Kidney glomerular epithelial cell (primary cell): Measurements from ENCODE around the gene LRRC27.
"Not testable (repeated sequence)": the region's sequence is repeated elsewhere in the genome, so short reads cannot be mapped to it uniquely, and the experiment has no call there.

Experiments
- DNase-seq: peaks from one replicate; lab custom pipeline; 2025; lab: John Stamatoyannopoulos, UW

LRRC27 gene

DNA sequence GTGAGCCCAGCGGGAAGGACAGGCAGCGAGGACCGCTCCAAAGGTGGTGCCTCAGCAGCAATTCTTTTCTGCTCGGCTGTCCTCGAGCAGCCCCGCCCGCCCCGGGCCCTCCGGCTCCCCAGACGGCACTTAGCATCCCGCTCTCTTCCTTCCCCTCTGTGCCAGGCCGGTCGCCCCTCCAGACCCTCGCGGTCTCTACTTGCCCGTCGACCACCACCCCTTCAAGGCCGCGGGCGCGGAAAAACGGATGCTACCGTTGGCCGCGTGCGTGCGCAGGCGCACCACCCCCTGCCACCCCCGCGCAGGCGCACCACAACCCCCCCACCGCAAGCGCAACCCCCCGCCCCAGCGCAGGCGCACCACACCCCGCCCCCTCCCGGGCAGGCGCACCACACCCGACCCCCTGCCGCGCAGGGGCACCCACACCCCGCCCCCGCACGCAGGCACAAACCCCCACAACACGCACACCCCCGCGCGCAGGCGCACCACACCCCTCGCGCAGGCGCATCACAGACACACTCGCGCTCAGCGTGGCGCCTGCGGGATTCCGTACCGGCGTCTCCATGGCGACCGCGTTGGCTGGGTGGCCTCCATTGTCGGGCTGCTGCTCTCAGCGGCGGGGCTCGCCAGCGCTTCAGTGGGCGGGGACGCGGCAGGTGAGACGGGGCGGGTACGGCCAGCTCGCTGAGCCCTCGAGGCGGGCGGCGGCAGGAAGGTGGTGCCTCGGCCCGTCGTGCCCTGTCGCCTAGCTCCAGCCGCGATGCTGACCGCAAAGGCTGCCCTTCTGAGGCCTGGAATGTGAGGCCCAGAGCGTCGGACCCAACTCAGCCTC lies at the start of gene LRRC27:
Gene LRRC27 (plus strand): TSS at position 593 of the 832 bp plus-strand sequence. CDS start 1,332 bp downstream, outside the sequence.
- peak; percentile 92 for DNase-seq

DNA sequence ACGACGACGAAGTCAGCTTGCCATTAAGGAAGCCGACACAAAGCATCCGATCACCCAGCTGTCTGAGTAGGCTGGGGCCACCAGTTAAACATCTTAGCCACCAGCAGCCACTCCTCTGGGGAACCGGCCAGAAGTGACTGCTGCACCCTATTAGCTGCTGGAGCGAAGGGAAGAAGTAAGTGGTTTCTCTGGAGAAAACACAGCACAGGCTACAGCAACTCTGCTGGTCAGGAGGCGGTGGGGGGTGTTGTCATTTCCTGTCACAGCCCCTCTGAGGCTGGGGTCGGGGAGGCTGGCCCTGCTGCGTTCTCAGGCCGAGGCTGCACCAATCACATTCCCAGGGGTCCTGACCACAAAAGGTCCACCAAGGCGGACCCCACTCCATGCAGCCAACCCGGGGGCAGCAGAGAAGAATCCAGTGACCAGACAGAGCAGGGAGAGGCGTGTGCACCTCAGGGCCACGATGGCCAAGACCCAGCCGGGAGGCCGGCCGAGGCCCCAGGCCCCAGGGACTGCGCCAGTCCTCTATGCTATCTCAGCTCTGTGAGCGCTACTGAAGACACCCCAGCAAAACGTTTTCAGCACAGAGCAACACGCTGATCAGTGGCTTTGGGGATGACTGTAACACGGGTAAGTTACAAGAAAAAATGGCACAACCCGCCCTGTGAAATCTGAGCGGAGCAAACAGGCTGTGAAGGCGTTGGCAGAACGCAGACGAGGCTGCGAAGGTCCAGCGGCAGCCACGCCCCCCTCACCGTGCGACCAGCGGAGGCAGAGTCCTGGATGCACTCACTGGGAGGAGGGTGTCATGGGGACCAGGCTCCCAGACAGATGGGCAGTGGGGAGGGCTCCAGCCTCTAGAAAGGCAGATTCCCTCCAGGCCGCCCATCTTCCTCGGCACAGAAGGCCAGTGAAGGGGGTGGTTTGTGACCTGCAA lies 49.1 kb upstream of the LRRC27 start:
- no peak for DNase-seq

DNA sequence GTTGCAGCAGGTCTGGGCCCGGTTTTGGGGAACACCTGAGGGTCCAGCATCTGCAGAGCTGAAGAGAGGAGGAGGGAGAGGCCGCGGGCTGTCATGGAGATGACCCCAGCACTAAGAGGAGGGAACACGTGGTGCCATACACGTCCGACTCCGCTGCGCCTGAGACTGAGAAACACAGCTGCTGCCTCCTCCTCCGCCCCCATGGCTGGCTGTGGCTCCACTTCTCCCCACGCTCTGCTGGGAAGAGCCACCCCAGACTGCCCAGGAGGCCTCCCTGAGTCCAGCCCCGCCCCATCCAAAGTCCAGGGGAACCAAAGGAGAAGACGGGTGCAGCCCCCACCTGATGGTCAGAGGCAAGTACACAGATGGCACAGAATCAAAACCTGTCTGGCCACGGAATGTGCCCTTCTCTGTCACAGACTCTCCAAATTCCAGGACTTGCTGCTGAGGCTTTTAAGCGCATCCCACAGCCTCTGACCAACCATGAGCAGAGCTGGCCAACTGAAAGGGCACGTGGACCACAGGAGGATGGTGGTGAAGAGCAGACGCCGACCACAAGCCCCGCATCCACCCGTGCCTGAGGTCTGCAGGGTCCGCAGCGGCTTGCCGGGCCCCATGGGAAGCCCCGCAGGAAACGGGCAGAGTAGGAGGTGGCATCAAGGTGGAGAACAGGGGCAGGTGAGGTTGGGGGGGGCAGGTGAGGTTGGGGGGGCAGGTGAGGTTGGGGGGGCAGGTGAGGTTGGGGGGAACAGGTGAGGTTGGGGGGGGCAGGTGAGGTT lies 48.2 kb upstream of the LRRC27 start:
- DNase-seq = no peak

DNA sequence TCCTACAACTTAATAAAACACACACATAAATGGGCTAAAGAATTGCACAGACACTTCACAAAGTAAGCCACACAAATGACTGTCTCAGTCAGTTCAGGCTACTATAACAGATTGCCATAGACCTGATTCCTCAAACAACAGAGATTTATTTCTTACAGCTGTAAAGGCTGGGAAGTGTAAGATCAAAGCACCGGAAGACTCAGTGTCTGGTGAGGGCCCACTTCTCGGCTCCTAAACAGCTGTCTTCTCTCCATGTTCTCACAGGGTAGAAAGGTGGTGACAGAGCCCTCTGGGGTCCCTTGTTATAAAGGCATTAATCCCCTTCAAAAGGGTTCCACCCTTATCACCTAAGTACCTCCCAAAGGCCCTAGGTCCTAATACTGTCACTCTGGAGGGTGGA lies 42.6 kb upstream of the LRRC27 start:
- no peak for DNase-seq

DNA sequence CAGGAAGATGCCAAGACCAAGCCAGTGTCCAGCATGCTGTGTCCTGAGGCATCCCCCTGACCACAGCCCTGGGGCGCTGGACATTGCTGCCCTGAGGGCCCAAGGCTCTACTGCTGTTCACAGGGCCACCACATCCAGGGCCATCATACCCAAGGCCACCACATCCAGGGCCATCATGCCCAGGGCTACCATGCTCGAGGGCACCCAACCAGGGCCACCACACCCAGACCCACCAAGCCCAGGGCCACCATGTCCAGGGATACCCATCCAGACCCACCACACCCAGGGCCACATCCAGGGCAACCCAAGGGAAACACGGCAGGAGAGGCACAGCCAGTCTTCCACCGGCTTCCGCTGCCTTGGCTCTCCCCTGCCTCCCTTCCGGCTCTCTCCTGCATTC lies 41.4 kb upstream of the LRRC27 start:
- DNase-seq = no peak

DNA sequence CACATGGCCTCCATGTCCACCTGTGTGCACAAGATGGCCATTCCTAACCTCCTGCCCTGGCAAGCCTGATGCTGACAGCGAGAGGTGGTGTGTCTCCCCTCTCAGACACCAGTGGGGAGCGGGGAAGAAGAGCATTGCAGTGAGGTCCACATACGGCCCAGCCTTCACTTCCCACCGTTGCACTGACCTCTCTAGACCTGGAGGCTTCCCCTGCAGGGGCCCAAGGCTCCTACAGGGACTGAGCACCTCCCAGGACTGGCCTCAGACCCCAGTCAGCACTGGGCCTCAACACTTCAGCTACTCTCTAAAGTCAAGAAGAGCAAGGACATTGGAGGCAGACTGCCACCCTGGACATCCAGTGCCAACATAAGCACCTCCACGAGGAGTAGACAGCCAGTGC lies 40.2 kb upstream of the LRRC27 start:
- DNase-seq = no peak

DNA sequence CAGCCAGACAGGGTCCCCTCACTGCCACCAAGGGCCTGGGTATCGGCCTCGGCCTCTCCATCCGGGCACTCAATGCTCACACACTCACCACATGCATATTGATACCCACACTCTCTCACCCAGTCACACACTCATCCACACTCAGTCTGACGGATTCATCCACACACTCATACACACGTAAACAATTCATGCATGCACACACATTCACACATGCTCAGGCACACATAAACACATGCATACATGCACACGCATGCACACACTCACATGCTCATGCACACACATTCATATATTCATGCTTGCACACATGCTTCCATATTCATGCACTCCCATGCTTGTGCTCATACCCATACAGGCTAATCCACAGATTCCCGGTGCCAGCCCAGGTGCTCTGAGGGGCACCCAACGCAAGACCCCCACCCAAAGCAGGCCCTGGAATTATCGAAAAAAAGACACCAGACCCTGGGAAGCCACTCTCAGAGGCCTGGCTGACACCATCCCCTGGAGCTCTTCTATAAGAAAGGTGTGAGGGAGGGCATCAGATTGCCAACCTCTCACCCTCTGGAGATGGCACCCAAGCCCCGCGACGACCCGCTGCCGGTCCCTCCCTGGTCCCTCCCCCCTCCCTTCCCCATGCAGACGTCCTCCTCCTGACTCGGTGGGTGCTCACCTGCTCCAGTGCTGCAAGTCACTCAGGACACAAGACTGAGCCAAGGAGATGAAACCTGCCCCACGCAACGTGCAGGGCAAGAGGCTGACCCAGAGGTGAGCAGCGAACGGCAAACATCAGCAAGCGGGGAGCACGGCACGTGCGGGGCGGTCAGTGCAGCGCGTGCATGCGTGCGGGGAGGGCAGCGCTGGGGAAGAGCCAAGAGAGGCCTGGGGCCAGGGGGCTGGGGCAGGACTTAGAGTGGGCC lies 39.4 kb upstream of the LRRC27 start:
- no peak for DNase-seq

DNA sequence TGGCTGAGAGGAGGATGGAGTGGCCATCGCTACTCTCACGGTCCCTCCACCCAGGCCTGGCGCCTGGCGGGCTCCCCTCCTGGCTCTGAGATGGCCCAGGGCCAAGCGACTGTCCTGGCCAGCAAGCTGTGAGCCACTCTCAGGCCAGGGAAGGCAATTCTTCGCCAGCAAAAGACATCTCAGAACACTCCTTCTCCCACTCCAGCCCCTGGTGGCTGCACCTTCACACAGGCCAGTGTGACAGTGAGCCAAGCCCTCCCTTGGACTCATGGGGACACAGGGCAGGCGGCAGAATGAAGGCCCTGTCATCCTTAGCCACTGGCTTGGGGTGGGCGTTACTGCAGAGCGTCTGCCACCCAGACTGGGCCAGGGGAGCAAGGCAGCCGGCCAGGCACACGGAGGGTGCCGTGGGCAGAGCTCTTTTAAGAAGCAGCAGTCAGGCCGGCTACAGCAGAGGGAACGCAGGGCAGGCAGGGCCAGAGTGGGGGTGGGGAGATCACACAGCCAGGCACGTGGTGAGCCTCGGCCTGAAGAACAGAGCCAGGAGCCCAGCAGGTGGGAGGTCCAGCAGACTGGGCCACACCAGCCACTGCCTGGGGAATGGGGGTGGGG lies 38.7 kb upstream of the LRRC27 start:
- no peak for DNase-seq

DNA sequence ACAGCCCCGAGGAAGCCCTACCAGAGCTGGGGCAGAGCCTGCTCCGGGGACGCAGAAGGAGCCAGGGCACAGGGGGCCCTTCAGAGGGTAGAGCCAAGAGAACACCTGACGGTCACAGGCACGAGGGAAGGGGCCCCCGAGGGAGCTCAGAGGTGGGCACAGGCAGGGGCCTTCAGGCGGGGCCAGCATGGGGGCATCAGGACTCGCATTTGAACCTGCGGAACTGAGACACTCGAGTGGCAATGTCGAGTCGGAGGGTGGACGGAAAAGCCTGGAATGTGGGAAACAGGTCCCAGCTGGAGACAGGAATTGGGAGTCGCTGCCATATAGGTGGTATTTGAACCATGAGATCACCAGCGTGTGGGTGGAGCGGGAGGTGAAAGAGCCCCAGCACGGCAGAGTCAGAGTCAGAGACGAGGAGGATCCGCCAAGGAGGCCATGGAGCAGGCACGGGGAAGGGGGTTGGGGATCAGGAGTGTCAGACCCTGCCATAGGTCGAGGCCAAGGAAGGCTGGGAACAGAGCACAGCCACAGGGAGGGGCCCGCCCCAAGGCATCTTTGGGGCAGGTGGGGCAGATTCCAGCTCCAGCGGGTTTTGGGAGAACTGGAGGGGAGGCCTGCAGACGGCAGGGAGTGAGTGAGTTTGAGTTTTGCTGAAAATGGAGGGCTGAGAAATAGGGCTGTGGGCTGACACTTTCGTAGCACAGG lies 38.0 kb upstream of the LRRC27 start:
- no peak for DNase-seq

DNA sequence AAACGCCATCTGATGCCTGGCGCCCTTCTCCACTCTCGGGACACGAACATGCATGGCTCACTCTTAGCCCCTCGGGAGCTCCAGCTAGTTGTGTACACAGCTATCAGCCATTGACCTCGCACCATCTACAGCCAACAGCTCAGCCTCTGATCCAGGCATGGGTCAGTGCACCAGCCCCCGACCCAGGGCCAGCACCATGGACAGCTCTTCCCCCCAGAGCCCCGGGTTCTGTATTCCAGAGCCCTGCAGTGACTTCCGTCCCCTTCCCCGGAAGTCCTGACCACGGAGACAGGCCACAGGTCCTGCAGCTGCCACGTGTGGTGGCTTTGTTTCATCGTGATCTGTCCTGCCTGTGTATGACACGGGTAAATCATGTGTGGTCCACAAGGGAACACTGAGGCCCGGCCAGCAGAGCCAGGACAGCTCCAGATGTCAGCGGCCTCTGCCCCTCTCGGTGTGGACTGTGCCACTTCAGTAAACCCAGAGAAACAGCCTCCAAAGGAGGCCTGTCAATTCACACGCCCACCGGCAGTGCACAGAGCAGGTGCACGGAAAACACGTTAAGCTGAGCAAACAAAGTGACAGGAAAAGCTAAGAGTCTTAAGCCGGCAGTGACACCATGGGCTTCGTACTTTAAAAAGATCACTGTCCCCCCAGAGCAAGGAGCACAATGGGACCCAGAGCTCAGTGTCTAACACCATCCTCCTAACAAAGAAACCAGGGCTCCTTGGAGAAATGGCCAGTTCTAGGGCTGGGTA lies 37.3 kb upstream of the LRRC27 start:
- no peak for DNase-seq

DNA sequence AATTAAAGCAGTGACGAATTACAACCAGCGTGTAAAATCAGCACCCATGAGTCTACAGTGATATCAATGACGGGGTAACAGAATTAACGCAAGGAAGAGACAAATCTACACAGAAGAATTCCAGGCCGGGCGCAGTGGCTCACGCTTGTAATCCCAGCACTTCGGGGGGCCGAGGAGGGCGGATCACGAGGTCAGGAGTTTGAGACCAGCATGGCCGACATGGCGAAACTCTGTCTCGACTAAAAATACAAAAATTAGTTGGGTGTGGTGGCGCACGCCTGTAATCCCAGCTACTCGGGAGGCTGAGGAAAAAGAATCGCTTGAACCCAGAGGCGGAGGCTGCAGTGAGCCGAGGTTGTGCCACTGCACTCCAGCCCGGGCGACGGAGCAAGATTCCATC lies 36.5 kb upstream of the LRRC27 start:
- not testable (repeated sequence) for DNase-seq

DNA sequence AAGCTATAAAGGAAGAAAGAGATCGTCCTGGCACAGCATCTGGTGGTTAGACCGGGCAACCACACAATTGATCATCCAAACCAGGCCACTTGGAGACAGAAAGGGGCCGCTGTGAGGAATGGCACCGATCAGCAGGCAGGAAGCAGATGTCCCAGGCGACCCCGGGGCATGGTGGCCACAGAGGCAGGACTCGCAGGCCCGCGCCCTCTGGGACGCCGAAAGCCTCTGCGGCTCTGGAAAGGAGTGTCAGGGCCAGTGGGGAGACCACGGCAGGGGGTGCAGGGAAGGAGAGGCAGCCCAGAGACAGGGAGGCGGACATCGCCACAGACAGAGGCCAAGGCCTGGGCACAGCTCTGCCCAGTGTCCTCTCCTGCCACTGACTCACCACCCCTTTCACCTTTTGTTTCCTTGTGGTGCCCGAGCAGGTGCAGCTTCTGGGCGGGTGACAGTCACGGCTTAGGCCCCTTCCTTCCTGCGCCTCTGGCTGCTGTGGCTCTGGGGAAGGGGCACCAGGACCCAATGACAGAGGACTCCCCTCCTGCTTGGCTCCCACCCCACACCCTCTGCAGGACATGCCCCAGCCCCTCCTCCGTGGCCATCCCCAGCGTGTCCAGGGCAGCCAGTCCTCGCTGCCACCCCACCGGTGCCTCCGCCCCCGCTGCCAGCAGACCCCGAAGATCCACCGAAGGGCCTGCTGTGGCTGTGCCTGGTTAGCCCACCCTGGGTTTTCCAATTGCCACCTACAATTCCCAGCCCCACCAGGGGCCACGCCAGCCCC lies 35.1 kb upstream of the LRRC27 start:
- no peak for DNase-seq

DNA sequence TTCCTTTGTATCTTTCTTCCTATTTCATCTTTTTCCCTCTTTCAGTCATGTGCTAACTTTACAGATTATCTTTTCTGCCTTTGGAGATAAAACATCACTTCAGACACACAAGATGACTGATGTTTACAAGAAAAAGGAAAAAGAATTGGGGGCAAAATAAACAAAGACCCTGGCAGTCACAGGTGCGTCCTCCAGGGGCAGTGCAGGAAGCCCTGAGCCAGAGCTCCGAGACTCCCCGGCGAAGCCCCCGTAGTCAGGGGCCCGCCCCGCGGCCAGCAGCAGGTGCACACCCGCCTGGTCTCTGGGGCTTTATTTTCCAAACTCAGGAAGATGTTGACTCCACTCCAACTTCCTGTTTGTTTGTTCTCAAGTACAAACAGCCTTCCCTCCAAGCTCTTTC lies 34.5 kb upstream of the LRRC27 start:
- no peak for DNase-seq

DNA sequence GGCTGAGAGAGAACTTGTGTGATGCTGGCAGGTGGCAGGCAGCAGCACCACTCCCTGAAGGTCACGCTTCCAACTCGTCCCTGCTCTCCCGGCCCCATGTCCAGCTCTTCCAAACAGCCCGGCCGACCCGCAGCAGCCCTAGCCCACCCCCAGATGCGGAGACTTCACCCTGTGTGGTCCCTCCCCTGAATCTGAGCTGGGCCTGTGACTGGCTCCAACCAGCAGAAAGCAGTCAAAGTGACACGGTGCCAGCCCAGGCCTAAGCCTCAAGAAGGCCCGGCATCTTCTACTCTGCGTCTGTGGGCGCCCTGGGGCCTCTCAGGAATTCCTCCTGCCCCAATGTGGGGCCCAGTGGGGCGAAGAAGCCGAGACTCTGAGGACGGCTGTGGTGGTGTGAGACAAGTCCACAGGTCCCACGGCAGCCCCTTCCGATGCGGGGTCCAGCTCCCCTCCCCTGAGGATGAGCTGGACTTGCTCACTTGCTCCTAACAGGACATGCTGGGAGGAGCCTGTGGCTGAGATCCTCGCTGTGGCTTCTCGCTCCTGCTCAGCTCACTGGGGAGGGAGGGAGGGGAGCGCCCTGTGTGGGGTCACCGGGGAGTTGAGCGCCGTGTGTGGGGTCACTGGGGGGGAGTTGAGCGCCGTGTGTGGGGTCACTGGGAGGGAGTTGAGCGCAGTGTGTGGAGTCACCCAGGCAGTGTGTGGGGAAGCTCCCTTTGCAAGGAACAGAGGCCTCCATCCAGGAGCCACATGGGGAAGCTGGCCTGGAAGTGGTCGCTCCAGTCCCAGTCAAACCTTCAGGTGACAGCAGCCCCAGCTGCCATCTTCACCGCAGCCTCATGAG lies 33.7 kb upstream of the LRRC27 start:
- no peak for DNase-seq

DNA sequence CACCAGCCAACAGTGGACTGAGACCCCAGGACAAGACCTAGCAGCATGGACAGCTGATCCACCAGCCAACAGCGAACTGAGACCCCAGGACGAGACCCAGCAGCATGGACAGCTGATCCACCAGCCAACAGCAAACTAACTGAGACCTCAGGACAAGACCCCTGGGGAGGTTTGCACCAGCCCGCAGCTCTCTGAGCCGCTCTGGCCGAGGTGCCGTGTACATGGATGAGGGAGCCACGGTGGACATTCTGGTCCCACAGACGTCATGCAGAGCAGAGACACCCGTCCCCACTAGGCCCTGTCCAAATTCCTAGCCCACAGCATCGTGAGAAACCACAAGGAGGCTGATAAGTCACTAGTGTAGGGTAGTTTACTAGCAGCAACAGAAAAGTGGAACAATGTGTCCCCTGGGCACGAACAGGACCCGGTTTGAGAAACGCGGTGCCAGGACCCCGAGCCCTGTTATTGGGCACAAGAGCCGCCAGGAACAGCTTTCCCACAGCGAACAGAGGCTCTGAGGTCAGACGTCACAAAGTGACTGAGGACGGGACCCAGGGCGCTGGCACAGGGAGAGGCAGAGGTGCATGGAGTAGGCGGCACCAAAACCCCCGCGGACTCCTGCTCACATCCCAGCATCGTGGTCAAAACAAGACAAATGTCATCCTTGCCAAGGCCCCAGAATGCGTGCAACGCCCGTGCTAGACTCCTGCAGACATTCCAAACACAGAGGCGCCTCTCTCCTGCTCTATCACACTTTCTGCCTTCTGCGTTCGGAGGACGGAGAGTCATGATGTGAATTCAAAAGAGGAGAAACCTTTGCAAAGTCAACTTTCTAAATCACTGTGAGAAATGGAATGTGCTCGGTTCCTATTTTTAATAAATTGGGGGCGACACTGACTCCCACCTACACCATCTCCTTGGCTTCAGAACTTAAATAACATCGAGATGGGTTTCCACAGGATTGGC lies 32.3 kb upstream of the LRRC27 start:
- no peak for DNase-seq

DNA sequence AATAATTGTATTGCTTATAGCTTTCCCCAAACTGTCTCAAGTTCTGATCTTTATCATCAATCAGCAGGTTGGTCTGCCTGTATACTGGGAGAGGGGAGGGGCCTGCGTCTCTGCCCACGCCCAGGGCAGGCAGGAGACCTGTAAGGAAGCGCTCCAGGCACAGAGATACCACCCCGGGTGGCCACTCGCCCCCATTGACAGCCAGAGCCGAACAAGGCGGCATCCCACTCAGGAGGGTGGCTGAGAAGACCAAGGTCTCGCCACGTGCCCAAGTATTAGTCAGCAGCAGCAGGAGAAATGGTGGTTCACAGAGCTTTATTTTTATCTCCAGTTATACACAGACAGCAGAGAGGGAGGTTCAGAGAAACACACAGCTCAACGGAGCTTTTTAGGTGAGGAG lies 31.4 kb upstream of the LRRC27 start:
- DNase-seq = no peak
